Kidney capillary endothelial cell (primary cell): ENCODE measurements around the gene AOPEP.

Experiments used
- DNase-seq: peaks from one replicate; pipeline ENCODE4 v3.0.0-alpha.2; 2018; ENCODE audit warnings: low spot score

Gene AOPEP

DNA sequence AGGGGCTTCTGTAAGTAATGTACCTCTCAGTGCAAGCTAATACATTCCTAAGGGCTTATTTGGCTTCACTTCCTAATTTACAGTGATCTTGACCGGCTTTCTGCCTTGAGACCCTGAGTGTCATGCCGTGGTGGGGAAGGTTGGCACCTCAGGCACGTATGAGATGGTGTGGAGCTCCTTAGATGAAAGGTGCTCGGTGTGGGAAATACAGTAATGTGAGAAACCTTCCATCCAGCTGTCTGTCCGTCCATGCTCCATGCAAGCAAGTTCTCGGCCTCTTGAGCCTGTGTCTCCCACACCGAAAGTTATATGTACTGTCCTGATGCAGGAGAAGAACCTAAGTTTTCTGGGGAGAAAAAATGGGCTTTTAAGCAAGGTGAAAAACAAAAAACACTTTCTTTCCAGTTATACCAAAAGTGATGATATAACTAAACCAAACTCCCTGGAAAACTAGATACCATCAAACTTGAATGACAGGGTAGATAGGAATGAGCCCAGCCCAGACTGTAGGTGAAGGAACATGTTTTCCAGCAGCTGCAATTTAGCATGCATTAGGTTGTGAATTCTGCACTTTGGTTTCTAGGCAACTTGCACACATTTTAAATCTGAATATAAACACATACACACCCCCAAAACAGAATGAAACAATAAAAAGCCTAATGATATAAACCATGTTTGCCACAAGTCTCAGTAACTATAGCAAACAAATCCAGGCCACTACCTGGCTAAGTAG lies 311.5 kb downstream of the AOPEP start:
- no peak for DNase-seq

DNA sequence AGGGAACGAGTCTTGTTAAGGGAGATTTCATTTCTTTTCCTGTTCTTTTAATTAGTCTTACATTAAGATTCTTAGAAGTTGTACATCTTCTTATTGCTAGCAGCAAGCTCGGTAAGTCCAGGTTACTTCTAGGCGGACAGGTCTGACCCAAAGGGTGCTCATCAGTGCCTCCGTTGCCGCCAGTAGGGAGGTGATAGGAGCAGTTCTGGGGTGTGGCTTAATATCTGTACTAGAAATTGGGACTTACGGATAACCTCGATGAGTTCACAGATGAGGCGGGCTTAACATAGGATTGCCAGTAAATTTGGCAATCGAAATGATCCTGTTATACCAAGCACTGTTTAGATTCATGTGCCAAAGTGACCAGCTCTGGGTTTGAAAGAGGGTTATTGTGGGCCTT lies 312.2 kb downstream of the AOPEP start:
- DNase-seq = no peak

DNA sequence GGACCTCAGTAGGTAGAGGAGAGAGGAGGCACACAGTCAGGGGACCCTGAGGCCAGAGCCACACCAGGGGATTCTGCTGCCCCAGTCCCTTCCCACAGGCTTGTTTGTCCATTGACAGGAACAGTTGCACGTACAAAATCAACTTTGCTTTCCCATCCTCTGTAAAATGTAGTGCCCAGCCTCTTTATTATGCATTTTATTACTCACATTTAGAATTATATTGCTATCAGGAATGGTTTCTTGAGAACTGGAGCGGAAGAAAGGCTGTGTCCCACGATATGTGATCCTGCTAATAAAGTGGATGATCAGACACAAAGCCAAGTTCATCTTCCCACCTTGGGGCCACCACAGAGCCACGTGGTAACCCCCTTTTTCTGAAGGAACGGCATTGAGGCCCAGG lies 313.6 kb downstream of the AOPEP start:
- no peak for DNase-seq

DNA sequence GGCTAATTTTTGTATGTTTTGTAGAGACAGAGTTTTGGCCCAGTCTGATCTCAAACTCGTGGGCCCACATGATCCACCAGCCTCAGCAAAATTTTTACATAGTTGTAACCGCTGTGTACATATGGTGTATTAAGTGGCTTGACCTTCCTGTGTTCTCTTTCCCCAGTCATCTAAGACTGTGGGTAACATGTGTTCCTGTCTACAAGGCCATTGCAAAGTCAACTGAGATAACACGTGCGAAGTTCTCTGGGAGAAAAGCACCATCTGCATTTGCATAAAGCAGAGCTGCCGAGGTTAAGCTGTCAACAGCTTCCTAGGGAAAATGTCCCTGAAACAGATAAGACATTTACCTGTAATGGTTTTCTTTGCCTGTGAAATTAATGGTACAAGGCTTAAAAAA lies 317.3 kb downstream of the AOPEP start:
- DNase-seq = no peak

DNA sequence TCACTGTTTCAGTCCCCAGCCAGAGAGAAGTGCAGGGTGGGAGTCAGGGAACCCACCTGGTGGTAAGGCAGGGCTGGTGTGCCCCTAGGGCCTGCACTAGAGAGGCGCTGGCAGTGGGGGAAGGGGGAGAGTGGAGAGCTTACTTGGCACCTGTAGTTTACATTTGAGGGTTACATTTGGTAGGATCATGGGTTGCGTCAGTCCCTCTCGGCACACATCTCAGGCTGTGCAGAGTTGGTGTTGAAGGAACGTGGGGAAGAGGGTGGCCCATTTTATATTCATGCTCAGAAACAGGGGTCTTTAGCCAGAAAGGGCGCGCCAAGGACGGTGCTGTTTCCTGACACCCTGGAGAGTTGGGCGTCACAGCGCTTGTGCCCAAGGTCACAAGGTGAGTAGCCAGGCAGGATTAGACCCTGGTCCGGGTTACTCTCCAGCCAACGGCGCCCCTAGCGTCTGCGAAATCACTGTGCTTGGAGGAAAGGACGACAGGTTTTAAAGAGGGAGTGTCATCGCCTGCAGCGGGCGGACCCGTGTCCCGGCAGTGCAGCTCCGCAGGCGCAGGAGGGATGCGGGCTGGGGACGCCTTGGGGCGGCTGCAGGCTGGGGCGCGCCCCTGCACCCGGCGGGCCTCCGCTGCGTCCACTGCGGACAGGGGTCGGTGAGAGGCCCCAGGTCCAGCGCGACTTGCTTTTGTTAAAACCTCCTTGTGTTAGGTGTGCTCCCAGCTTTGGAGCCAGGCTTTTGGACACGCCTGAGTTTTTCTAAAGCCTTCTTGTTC lies 318.4 kb downstream of the AOPEP start:
- DNase-seq = no peak

DNA sequence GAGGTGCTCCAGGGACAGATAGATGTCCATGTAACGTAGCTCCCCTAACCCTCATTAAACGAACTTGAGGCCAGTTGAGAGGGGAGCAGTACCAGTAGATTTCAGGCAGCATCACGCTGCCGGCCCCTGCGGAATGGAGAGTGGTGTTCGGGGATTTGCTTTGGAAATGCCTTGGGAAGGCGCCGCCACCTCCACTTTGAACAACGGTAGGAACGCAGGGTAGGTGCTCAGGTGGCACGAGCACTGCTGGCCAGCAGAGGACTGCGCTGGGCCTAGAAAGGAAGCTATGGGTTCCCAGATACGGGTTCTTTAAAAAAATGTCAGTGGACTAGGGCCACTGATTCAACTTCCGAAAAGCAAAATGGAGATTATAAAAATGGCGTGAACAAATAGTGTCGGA lies 319.3 kb downstream of the AOPEP start:
- DNase-seq = no peak

DNA sequence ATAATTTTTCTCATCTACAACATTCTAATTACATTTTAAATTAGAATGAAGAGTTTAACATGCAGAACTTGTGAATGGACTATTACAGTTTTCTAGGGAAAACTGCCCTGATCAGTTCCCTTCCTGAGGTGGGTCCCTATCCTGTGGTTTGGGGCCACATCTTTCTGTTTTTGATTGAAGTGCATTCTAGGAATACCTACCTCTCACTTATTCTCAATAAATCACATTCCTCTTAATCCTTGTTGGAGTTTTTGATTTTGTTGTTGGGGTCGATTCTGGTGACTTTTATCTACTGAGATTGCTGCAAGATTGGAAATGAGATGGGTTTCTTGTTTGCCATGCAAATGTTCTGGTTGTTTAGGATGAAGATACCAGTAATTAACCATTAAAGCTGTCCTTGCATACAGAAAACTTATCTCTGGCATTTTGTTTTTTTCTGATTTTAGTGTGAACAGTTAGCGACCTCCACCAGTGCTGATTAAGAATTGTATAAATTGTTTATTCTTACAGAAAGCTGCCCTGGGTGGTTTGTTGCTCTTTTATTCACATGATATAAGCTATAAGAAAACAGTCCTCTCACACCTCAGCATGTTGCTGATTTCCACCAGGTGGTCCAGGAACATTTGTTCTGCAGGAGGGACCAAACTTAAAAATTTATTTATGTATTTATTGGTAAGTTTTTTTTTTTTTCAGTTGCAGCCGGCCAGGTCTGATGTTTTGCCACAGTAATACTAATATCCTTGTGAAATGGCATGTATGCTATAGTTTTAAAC lies 321.1 kb downstream of the AOPEP start:
- DNase-seq = no peak

DNA sequence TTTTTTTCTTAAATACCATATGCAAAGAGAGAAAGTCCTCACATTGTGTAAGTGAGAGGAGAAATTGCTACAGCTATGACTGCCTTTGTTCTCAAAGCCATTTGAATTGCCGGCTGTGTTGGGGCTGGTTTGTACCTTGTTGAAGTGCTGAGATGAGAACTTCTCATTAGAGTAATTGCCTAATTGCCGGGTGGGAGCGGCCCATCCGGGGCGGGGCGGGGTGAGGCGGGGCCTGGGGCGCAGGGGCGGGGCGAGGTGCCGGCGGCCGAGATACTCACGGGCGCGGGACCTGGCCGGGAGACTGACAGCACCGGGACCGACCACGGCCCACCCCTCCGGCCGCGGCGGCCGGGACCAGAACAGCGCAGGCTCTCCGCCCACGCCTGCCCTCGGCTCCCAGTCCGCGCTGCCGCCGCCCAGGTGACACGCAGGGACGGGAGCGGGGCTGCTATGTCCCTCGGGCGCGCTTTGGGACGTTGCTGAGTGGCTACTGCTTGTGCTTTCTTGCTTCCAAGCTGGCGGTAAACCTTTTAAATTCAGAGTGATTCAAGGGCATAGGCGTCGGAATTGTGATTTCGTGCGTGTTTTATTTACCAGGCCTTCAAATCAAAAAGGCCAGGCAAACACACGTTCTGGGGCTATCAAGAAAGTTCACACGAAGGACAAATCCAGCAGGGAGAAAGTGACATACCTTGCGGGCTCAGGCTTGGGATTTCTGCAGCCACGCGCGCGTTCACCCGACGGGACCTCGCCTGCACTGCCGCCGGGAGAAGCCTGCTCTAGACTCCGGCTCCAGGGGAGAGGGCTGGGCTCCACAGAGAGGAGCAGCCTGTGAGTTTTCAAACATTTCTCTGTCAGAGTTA lies 322.0 kb downstream of the AOPEP start:
- DNase-seq = peak; percentile 25

DNA sequence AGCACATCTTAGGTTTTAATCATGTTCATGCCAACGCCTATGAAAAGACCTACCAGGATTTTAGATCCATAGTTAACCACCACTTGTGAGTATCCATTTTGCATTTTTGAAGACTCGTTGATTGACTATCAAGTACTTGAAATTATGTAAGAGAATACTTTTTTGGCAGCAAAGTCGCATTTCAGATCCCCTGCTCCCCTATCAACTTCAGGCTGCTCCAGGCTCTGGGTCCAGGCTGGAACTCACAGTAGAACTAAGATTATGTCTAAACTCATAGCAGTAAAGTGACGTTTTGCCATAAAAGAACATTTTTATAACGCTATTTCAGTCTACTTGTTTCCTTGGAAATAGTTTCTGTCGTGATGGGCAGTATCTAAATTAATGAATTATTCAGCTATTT lies 323.3 kb downstream of the AOPEP start:
- DNase-seq = no peak

DNA sequence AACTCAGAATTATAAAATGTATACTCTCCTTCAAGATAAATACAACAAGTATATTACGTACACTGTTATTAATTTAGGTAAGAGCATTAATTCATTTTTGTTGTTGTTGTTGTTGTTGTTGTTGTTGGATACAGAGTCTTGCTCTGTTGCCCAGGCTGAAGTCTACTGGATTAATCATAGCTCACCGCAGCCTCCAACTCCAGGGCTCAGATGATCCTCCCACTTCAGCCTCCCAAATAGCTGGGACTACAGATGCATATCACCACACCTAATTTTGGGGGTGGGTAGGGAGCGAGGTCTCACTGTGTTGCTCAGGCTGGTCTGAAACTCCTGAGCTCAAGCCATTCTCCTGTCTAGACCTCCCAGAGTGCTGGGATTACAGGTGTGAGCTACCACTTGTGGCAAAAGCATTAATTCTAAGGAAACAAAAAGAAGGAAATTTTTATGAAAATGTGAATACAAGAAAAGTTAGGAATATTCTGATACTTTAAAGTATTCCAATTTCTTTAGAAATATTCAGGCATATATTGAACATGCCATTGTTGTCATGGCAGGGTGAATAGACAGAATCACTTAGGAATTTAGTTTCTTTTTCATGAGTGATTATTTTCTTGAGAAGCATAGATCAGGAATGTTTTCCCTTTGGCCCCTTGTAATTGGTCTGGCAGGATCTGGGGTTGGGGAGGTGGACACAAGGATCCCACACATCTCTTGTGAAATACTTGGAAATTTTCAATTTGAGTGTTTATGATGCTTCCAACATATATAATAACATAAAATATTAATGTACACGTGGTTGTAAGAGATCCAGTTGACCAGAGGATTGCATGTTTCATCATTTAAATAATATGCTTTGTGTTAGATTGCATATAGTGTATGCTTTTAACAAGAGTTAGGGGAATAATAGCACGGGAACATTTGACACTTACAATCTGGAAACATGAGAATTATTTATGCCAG lies 327.4 kb downstream of the AOPEP start:
- no peak for DNase-seq

DNA sequence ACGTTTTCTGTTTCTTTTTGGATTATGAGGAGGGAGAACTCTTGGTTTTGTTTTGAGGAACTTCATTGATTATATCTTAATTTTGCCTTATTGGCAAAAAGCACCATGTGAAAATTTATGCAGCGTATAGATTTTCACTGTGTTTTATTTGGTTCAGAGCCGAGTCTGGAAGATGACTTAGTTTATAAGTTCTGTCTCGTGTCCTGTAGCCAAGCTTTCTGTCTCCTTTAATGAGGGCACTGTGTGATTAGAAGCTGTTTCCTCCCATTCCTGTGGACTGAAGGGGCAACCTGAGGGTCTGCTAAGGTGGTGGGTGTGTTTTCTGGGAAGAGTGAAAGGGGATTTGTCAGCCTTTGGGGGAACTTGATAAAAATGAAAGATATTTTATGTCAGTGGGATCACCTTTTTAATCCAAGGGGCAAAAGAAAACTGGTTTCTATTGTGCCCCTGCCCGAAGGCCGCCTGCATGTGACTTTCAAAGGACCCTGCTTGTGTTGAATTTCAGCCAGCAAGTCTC lies 328.9 kb downstream of the AOPEP start:
- DNase-seq = no peak

DNA sequence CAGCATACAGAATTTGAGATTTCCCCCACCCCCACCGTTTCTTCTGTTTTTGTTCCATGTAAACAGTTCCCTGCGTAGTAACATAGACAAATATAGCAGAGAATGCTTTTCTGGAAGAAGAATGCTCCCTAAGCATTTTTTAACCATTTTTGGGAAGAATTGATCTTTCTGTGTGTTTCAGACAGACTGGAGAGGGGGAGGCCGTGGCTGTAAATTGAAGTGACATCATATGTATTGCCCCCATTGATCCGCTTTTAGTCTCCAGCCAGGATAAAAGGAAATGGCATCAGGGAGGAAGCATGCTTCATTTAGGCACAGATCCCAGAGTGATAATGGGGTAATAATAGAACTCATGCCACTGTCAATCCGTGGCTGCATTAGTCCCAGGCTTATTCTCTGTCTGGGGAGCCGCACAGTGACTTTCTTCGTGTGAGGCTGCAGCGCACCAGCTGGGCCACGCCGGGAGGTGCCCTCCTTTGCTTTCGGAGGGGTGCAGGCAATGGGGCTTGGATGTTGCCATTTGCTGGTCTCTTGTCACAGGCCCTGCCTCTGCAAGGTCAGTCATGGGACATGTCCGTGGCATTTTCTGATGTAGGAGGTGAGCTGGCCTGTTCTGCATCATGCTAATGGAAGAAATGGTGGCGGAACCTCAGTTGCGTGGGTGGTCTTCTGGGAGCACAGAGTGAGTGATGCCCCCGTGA lies 329.5 kb downstream of the AOPEP start:
- DNase-seq = peak; percentile 60

DNA sequence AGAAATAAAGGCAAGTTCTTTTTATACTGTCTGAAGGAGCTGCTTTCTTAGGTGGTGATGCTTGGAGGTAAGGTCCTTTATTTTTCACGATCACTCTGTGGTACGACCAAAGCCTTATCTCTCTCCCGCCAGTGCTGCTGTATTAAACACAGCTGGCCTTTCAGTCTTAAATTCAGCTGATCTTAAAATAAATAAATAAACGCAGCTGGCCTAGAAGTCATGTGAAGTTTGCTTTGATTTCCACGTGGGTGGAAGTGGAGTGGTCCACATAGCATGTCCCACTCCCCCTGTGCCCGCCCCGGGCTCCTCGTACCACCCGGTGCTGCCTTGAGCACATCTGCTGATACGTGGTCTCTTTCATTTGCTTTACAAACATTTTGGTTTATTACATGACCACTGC lies 330.6 kb downstream of the AOPEP start:
- no peak for DNase-seq

DNA sequence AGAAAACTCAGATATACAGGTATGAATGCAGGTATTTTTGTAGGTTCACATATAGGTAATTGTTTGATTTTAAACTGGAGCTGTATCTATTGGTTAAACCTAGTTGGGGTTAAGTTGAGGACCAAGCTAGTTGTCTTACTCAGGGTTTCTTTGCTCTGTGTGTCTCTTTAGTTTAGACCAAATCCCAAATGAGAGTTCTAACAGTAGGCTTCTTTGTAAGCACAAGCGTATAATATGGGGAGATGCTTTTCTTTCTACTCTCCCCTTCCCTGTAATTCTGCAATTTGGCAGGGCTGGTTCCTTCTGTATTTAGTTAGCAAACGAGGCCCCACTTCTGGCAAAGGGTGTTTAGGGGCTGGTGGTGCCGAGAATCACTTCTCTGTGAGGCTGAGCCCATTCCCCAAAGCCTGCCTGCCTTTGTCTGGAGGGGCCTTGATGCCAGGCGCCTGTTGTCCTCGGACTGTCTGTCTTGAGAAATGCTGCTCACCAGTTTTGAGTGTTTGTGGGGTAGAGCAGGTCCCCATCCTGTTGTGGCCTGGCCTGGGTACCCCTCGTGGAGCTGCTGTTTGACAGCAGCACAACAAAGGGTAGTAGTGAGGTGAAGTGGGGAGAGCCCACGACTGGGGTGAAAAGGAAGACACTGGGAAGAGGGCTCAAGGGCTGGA lies 331.8 kb downstream of the AOPEP start:
- no peak for DNase-seq

DNA sequence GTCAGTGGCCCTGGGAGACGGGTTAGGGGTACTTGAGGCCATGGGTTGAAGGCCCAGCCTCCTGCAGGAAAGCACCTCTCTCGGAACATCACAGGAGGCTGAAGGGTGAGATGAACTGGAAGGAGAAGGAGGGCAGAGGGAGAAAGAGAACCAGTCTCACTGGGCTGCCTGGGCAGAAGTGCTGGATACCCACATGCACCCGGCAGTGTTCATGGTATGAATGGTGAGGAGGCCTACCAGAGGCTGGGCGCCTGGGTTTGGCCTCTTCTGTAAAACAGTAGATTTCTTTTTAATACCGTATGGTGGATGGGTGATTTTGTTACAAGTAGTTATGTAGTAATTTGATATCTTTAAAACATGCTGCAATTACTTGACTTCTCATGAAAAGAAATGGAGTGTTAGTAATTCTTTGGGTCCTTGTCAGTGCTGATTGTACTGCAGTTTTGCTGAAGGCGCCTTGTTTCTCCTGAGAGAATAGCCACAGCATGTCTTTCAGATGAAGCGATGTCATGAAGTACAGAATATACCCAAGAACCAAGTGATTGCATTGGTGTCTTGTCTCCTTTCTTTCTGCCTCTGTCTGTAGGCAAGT lies 332.4 kb downstream of the AOPEP start:
- no peak for DNase-seq

DNA sequence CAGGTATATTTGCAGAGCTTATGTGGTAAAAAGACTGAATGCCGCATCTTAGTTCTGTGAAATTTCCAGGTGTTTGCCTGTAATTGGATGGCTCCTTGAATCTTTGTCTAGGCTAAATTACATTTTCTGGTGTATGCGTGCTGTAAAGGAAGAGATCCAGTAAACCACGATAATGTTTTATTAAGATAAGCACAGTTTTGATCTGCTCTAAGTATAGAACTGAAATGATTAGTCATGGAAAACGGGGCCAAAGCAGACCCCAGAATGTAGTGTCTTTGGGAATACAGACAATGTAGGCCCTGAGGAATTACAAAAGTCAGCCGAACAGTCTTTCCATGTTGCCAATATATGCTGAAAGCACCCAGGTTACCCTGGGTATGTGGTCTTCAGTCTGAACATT lies 333.7 kb downstream of the AOPEP start:
- DNase-seq = no peak

DNA sequence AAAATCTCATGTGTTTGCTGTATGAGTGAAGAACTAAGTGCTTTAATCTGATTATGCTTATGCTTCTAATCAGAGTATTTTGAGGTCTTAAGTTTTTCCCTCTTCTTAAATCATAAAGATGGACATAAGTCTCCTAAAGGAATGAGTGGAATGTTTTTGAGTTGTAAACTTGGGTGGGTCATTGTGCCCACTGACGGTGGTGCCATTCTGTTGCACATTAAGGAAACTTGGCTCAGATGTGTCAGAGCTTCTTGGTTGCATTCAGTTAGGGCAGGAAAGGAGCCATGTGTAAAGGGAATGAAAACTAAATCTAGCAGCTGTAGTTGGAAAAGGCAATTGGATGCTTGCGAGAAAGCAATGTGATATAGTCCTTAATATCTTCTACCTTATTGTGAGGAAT lies 334.4 kb downstream of the AOPEP start:
- DNase-seq = no peak

DNA sequence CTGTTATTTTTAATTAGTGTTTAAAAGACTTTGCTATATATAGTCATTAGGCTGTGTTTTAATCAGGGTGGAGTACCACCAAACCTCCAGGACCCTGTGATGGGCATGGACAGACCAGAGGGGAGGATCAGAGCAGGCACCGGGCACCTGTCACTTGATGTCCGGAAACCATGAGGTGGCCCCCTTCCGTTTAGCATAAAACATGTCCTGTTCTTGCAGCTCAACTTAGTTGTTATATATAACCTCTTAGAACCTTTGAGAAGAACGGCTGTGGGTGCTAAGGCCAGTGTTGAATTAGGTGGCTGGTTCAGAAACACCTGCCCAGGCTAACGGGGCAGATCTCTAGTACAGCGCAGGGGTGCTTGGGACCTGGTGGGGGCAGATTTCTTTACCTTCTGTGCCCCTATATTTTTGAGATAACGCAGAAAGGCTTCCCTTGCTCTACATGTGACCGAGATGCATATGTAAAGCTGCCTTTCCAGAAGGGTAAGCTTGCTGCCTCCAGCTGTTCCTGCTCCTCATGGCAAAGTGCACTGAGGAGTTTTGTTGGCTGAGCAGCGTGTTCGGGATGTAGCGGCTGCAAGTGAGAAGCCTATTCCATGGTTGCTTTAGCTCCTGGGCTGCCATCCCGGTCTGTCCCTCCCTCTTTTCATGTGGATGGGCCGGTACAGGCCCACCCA lies 335.6 kb downstream of the AOPEP start:
- DNase-seq = no peak
